Fibroblast of pulmonary artery (primary cell): Measurements from ENCODE around the gene AMPD3.
A peak's percentile ranks its signal among the peaks of the same experiment; 100 is the strongest.

Experiments used
- DNase-seq: peaks from one replicate; pipeline ENCODE4 v3.0.0-alpha.2; 2010; ENCODE audit warnings: low read depth
- H3K4me3 ChIP-seq: replicated peaks from 2 replicates; pipeline ENCODE4 v1.5.1; 2011; ENCODE audit warnings: low read depth, mild to moderate bottlenecking, control low read depth, low read length, moderate library complexity
- CTCF ChIP-seq: IDR thresholded peaks from 2 replicates; pipeline ENCODE4 v1.5.1; 2011; ENCODE audit warnings: mild to moderate bottlenecking, control low read depth, low read length, inconsistent platforms; ENCODE audit errors: missing control alignments

Gene AMPD3

GRCh38 chr11:10410844-10411200, 44.2 kb upstream of the AMPD3 start:
- H3K4me3 ChIP-seq = no peak overlapping the region
- no peak for TF ChIP-seq CTCF
- DNase-seq = no peak

- no peak for TF ChIP-seq CTCF
- H3K4me3 ChIP-seq = no peak overlapping the region
- no peak for DNase-seq
Observed at GRCh38 chr11:10412266-10412665, 42.8 kb upstream of the AMPD3 start.

GRCh38 chr11:10413268-10413667, 41.8 kb upstream of the AMPD3 start:
- no peak overlapping the region for H3K4me3 ChIP-seq
- DNase-seq = no peak
- no peak for TF ChIP-seq CTCF

GRCh38 chr11:10414181-10414580, 40.9 kb upstream of the AMPD3 start:
- TF ChIP-seq CTCF = no peak
- DNase-seq = no peak
- H3K4me3 ChIP-seq = no peak overlapping the region

GRCh38 chr11:10414659-10415058, 40.4 kb upstream of the AMPD3 start:
- no peak for TF ChIP-seq CTCF
- no peak overlapping the region for H3K4me3 ChIP-seq
- peak; percentile 74 for DNase-seq

GRCh38 chr11:10415817-10416392, 39.2 kb upstream of the AMPD3 start:
- no peak overlapping the region for H3K4me3 ChIP-seq
- no peak for TF ChIP-seq CTCF
- DNase-seq = no peak

- H3K4me3 ChIP-seq = no peak overlapping the region
- peak; percentile 56 for DNase-seq
Observed at GRCh38 chr11:10418259-10418949, 36.7 kb upstream of the AMPD3 start.

More at GRCh38 chr11:10418259-10418949, 36.7 kb upstream of the AMPD3 start:
- TF ChIP-seq CTCF = no peak
